HCT116 (cell line): ENCODE data around the gene ERC1. TPM values are rescaled to one million over a fixed set of nuclear protein-coding genes. Genes with fewer than 3 reads are reported as not detected.

Source experiments
- ATAC-seq: fragments of 200-7000 bp; cut with Tn5 transposase; 2 replicates; pipeline ENCODE4 v1.9.1; 2020; ENCODE audit warnings: mild to moderate bottlenecking, moderate library complexity
- BruUV-seq: library from RNA; stranded (reverse); fragments of 400-500 nt; replicated peaks from 2 replicates; lab custom pipeline; 2021; lab: Mats Ljungman, UMichigan
- CTCF ChIA-PET: fragments of 300-600 bp; sonication (Branson Sonifier 250); formaldehyde crosslinking; loops from one replicate; lab custom pipeline; 2021; ENCODE audit warnings: antibody characterized with exemption; lab: Charles Lee
- POLR2A ChIA-PET: fragments of 300-600, 350-600 bp; sonication (Branson Sonifier 250); formaldehyde crosslinking; loops from one replicate; lab custom pipeline; 2021; ENCODE audit warnings: antibody characterized with exemption; lab: Charles Lee
- RAD21 ChIA-PET, 2 experiments: fragments of 300-600 bp; sonication (Branson Sonifier 250); formaldehyde crosslinking; loops; one replicate each; lab custom pipeline; 2023; ENCODE audit warnings: low total read pairs in 2 of 2; ENCODE audit not compliant: uncharacterized antibody in 2 of 2, unreplicated experiment in 2 of 2, low non-redundant PET in 1 of 2; lab: Charles Lee
- DNase-seq: peaks from one replicate; pipeline ENCODE4 v3.0.0-alpha.2; 2010; ENCODE audit warnings: low read depth, low spot score
- H2AFZ ChIP-seq: fragments of 200-600 bp; shearing (Covaris generic), sonication (generic); 2 replicates; pipeline ENCODE4 v1.6.1; 2017; ENCODE audit warnings: low read depth, mixed run types, mixed read lengths, antibody characterized with exemption, low read length; ENCODE audit not compliant: poor library complexity, severe bottlenecking
- H3K27ac ChIP-seq: 2 replicates; pipeline ENCODE4 v1.5.1; 2012; ENCODE audit warnings: low read depth, low read length
- H3K27me3 ChIP-seq: fragments of 200-600 bp; sonication (generic); 2 replicates; pipeline ENCODE4 v1.6.1; 2016; ENCODE audit warnings: mixed run types, low read length, mixed read lengths; ENCODE audit not compliant: insufficient read depth
- H3K36me3 ChIP-seq, 2 experiments: fragments of 200-500 bp in 1 of 2; fragments of 200-600 bp in 1 of 2; sonication (Bioruptor generic) in 1 of 2; sonication (generic) in 1 of 2; 2 replicates each; pipeline versions ENCODE4 v1.5.1 to v1.6.1; 2014 to 2016; ENCODE audit warnings: low read length in 2 of 2, inconsistent platforms in 1 of 2, mixed read lengths in 1 of 2, mixed run types in 1 of 2; ENCODE audit not compliant: insufficient read depth in 2 of 2, control insufficient read depth in 1 of 2
- H3K4me1 ChIP-seq, 2 experiments: fragments of 200-600 bp in 1 of 2; sonication (generic) in 1 of 2; 2 replicates each; pipeline versions ENCODE4 v1.5.1 to v1.6.1; 2012 to 2017; ENCODE audit warnings: low read length in 2 of 2, inconsistent platforms in 1 of 2, mild to moderate bottlenecking in 1 of 2, mixed read lengths in 1 of 2, mixed run types in 1 of 2, moderate library complexity in 1 of 2; ENCODE audit not compliant: insufficient read depth in 2 of 2, control insufficient read depth in 1 of 2
- H3K4me2 ChIP-seq: fragments of 200-600 bp; sonication (generic); 2 replicates; pipeline ENCODE4 v1.6.1; 2017; ENCODE audit warnings: mixed run types, low read length, mixed read lengths
- H3K4me3 ChIP-seq, 2 experiments: fragments of 200-600 bp in 1 of 2; sonication (generic) in 1 of 2; replicated peaks in 1 of 2; 2 replicates each; pipeline ENCODE4 v1.5.1; 2011 to 2016; ENCODE audit warnings: low read length in 2 of 2, control low read depth in 1 of 2, low read depth in 1 of 2, mild to moderate bottlenecking in 1 of 2, mixed read lengths in 1 of 2, mixed run types in 1 of 2
- H3K79me2 ChIP-seq: fragments of 200-600 bp; sonication (generic); 2 replicates; pipeline ENCODE4 v1.6.1; 2017; ENCODE audit warnings: mild to moderate bottlenecking, mixed run types, low read length, moderate library complexity, mixed read lengths; ENCODE audit not compliant: insufficient read depth
- H3K9ac ChIP-seq: fragments of 200-600 bp; sonication (generic); 2 replicates; pipeline ENCODE4 v1.6.1; 2016; ENCODE audit warnings: low read length, mixed read lengths
- H3K9me2 ChIP-seq: fragments of 200-600 bp; sonication (generic), shearing (Covaris generic); 2 replicates; pipeline ENCODE4 v1.6.1; 2017; ENCODE audit warnings: mixed run types, mild to moderate bottlenecking, moderate library complexity; ENCODE audit not compliant: insufficient read depth
- H3K9me3 ChIP-seq, 2 experiments: fragments of 200-500 bp in 1 of 2; fragments of 200-600 bp in 1 of 2; sonication (Bioruptor generic) in 1 of 2; sonication (generic) in 1 of 2; 2 replicates each; pipeline ENCODE4 v1.6.1; 2014 to 2017; ENCODE audit warnings: low read length in 2 of 2, mixed read lengths in 2 of 2, inconsistent platforms in 1 of 2, low read depth in 1 of 2, mild to moderate bottlenecking in 1 of 2, mixed run types in 1 of 2, moderate library complexity in 1 of 2; ENCODE audit not compliant: control insufficient read depth in 1 of 2, insufficient read depth in 1 of 2
- H4K20me1 ChIP-seq: fragments of 200-600 bp; sonication (generic), shearing (Covaris generic); 2 replicates; pipeline ENCODE4 v1.6.1; 2017; ENCODE audit warnings: mixed run types, mild to moderate bottlenecking, moderate library complexity; ENCODE audit not compliant: insufficient read depth
- CEBPB ChIP-seq: IDR thresholded peaks from 2 replicates; pipeline ENCODE4 v1.6.1; 2012; ENCODE audit warnings: low read depth
- EGR1 ChIP-seq: IDR thresholded peaks from 2 replicates; pipeline ENCODE4 v1.6.1; 2012; ENCODE audit warnings: low read depth
- ELF1 ChIP-seq: IDR thresholded peaks from 2 replicates; pipeline ENCODE4 v1.6.1; 2012; ENCODE audit warnings: low read depth, borderline replicate concordance
- EZH2phosphoT487 ChIP-seq: fragments of 200-600 bp; IDR thresholded peaks from 2 replicates; pipeline ENCODE4 v1.6.1; 2018; ENCODE audit warnings: antibody characterized with exemption, borderline replicate concordance
- FOSL1 ChIP-seq: IDR thresholded peaks from 2 replicates; pipeline ENCODE4 v1.6.1; 2012; ENCODE audit warnings: low read depth
- JUND ChIP-seq: IDR thresholded peaks from 2 replicates; pipeline ENCODE4 v1.6.1; 2012
- POLR2A ChIP-seq: IDR thresholded peaks from 2 replicates; pipeline ENCODE4 v1.7.0; 2011; ENCODE audit warnings: borderline replicate concordance; ENCODE audit not compliant: insufficient read depth, insufficient read length; ENCODE audit errors: extremely low read depth
- POLR2AphosphoS5 ChIP-seq: IDR thresholded peaks from 2 replicates; pipeline ENCODE4 v1.6.1; 2011; ENCODE audit warnings: mild to moderate bottlenecking, low read depth, low read length, moderate library complexity
- RAD21 ChIP-seq: IDR thresholded peaks from 2 replicates; pipeline ENCODE4 v1.6.1; 2012; ENCODE audit warnings: low read depth, mild to moderate bottlenecking
- SP1 ChIP-seq: IDR thresholded peaks from 2 replicates; pipeline ENCODE4 v1.6.1; 2012; ENCODE audit warnings: low read depth
- TCF7L2 ChIP-seq: IDR thresholded peaks from 2 replicates; pipeline ENCODE4 v1.7.0; 2011; ENCODE audit warnings: borderline replicate concordance, inconsistent platforms; ENCODE audit not compliant: insufficient read depth, insufficient read length; ENCODE audit errors: extremely low read depth
- YY1 ChIP-seq: IDR thresholded peaks from 2 replicates; pipeline ENCODE4 v1.6.1; 2011; ENCODE audit warnings: low read length, low read depth, moderate library complexity, mild to moderate bottlenecking; ENCODE audit not compliant: insufficient replicate concordance; ENCODE audit errors: extremely low read depth
- ZFX ChIP-seq: fragments of 450-650 bp; IDR thresholded peaks from 2 replicates; pipeline ENCODE4 v1.6.1; 2017
- ZNF274 ChIP-seq: fragments of 200-500 bp; sonication (Bioruptor generic); IDR thresholded peaks from 2 replicates; pipeline ENCODE4 v1.6.1; 2014; ENCODE audit warnings: mild to moderate bottlenecking, low read depth, low read length, inconsistent platforms
- intact Hi-C: fragments of 100-400 bp; cut with micrococcal nuclease; formaldehyde crosslinking; loops from 2 replicates; pipeline ENCODE4 v1.10.0; 2022
- total RNA-seq: library from RNA; stranded (reverse); gene quantifications from one replicate; pipeline ENCODE4 v1.2.1, GENCODE V29; 2021; ENCODE audit not compliant: unreplicated experiment
- TF ChIP-seq, protein P1 (sequence below): IDR thresholded peaks from 2 replicates; pipeline ENCODE4 v1.6.1; 2012; ENCODE audit warnings: low read depth
- TF ChIP-seq, protein P2 (sequence below): IDR thresholded peaks from 2 replicates; pipeline ENCODE4 v1.6.1; 2012

Gene ERC1
- total RNA-seq, 1 experiment from 2014 or later: 41.9 TPM

DNA sequence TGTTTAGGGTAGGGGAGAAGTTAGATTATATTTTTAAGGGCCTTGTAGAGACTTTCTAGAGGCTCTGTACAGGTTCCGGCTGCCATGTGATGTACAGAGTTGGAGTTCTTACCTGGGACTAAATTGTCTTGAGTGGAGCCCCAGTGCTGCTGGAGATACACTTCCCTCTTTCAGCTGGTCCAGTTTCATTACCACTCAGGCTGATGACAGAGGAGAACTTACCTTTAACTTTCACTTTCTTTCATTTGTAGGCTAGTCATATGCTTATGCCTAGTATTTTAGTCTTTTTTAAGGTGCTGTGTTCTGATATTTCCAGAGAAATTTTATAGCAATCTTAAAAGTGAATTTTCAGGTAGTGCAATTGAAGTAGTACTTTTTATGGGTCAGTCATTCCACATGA, 117.3 kb downstream of the ERC1 start:
- peaks cover 6 to 8% of the 10 kb centered on the region in 2 experiments; a peak in 3 of 4 replicates for H3K4me1 ChIP-seq
- no peak for TF ChIP-seq ZNF274
- TF ChIP-seq, protein P1, sequence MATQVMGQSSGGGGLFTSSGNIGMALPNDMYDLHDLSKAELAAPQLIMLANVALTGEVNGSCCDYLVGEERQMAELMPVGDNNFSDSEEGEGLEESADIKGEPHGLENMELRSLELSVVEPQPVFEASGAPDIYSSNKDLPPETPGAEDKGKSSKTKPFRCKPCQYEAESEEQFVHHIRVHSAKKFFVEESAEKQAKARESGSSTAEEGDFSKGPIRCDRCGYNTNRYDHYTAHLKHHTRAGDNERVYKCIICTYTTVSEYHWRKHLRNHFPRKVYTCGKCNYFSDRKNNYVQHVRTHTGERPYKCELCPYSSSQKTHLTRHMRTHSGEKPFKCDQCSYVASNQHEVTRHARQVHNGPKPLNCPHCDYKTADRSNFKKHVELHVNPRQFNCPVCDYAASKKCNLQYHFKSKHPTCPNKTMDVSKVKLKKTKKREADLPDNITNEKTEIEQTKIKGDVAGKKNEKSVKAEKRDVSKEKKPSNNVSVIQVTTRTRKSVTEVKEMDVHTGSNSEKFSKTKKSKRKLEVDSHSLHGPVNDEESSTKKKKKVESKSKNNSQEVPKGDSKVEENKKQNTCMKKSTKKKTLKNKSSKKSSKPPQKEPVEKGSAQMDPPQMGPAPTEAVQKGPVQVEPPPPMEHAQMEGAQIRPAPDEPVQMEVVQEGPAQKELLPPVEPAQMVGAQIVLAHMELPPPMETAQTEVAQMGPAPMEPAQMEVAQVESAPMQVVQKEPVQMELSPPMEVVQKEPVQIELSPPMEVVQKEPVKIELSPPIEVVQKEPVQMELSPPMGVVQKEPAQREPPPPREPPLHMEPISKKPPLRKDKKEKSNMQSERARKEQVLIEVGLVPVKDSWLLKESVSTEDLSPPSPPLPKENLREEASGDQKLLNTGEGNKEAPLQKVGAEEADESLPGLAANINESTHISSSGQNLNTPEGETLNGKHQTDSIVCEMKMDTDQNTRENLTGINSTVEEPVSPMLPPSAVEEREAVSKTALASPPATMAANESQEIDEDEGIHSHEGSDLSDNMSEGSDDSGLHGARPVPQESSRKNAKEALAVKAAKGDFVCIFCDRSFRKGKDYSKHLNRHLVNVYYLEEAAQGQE: no peak
- TF ChIP-seq CEBPB: no peak
- no peak for TF ChIP-seq JUND
- TF ChIP-seq EZH2phosphoT487: no peak
- TF ChIP-seq, protein P2, sequence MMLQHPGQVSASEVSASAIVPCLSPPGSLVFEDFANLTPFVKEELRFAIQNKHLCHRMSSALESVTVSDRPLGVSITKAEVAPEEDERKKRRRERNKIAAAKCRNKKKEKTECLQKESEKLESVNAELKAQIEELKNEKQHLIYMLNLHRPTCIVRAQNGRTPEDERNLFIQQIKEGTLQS: no peak
- TF ChIP-seq TCF7L2: no peak
- TF ChIP-seq POLR2A: no peak
- no peak for TF ChIP-seq ELF1
- TF ChIP-seq YY1: no peak
- TF ChIP-seq RAD21: no peak
- TF ChIP-seq ZFX: no peak
- TF ChIP-seq EGR1: no peak
- no peak for TF ChIP-seq SP1
- TF ChIP-seq POLR2AphosphoS5: no peak
- TF ChIP-seq FOSL1: no peak
- TF ChIP-seq, all 23 proteins: peak for 0
- Histone ChIP-seq H3K36me3 (0 out of 4 replicates have a peak, but pooled peaks cover 0 to 2% of the 10 kb centered on the region in 2 experiments), H4K20me1 (no peaks in the 10 kb centered on the region), H3K27ac (no peak overlapping the region), H3K27me3 (no peaks in the 10 kb centered on the region), H3K9me3 (no peaks in the 10 kb centered on the region), H3K4me3 (no peak overlapping the region), H3K79me2 (no peaks in the 10 kb centered on the region), H3K9ac (no peak overlapping the region), H3K4me2 (no peak overlapping the region), H2AFZ (no peak overlapping the region), H3K9me2 (no peaks in the 10 kb centered on the region)
- no peak for DNase-seq
- RAD21 ChIA-PET: no interaction called here
- no TSS peak for BruUV-seq
- no peak for ATAC-seq
- POLR2A ChIA-PET: interaction anchor here (0.6 to 1.4 kb wide), 2 partner anchors 10 to 751 kb away, joined by 3 read pairs; no protein-coding TSS in a partner anchor
- intact Hi-C loops: no loop called here
- CTCF ChIA-PET: interaction anchor here (2.4 kb wide), 1 partner anchor 10 kb away, joined by 8 read pairs; no protein-coding TSS in a partner anchor
